K562 (cell line): ENCODE results near the gene BIRC3. TPM values are rescaled to one million over a fixed set of nuclear protein-coding genes. Genes with fewer than 3 reads are reported as not detected.

ENCODE experiments used
- ATAC-seq: fragments of 200-7000 bp; cut with Tn5 transposase; 3 replicates; pipeline ENCODE4 v1.9.1; 2020; ENCODE audit warnings: moderate library complexity
- BruUV-seq: library from RNA; stranded (reverse); fragments of 400-500 nt; replicated peaks from 2 replicates; lab custom pipeline; 2021; lab: Mats Ljungman, UMichigan
- CTCF ChIA-PET: fragments of 300-600 bp; formaldehyde crosslinking; extraction: SDS; loops from one replicate; lab custom pipeline; 2021; ENCODE audit warnings: low intra/inter-chr PET ratio; lab: Yijun Ruan, JAX
- POLR2A ChIA-PET: fragments of 300-600, 350-650 bp; sonication (Branson Sonifier 250); formaldehyde crosslinking; extraction: SDS; loops from one replicate; lab custom pipeline; 2021; ENCODE audit warnings: antibody characterized with exemption, inconsistent platforms; lab: Yijun Ruan, JAX
- DNase-seq, 4 experiments: peaks; one replicate each; pipeline versions ENCODE4 v3.0.0 to v3.0.0-alpha.2; 2011 to 2018; ENCODE audit warnings: low spot score in 3 of 4, mixed read lengths in 3 of 4; ENCODE audit errors: extremely low read depth in 1 of 4
- FAIRE-seq: peaks from 2 replicates; lab custom pipeline; 2011; peaks lifted over from hg19 to GRCh38; lab: Jason Lieb, UNC
- H2AFZ ChIP-seq: 2 replicates; pipeline ENCODE4 v1.6.0; 2011; ENCODE audit warnings: low read depth, low read length, control low read depth, inconsistent platforms
- H3K27ac ChIP-seq: fragments of 200-600 bp; 3 replicates; pipeline ENCODE4 v1.8.0; 2011; ENCODE audit warnings: low read depth, mild to moderate bottlenecking, control low read depth, inconsistent platforms, low read length, moderate library complexity, mixed read lengths; ENCODE audit errors: extremely low read depth
- H3K27me3 ChIP-seq, 2 experiments: fragments of 300-600 bp in 1 of 2; 2 replicates in 1 of 2; 3 replicates in 1 of 2; pipeline versions ENCODE4 v1.6.0 to v1.8.0; 2011; ENCODE audit warnings: inconsistent platforms in 2 of 2, low read length in 2 of 2, mild to moderate bottlenecking in 1 of 2, mixed read lengths in 1 of 2, moderate library complexity in 1 of 2; ENCODE audit not compliant: control insufficient read depth in 2 of 2, insufficient read depth in 2 of 2
- H3K36me3 ChIP-seq: fragments of 300-600 bp; 3 replicates; pipeline ENCODE4 v1.8.0; 2011; ENCODE audit warnings: mild to moderate bottlenecking, low read length, inconsistent platforms; ENCODE audit not compliant: control insufficient read depth, insufficient read depth
- H3K4me1 ChIP-seq, 2 experiments: fragments of 200-600 bp in 1 of 2; replicated peaks in 1 of 2; 2 replicates in 1 of 2; 3 replicates in 1 of 2; pipeline versions ENCODE4 v1.5.1 to v1.8.0; 2011; ENCODE audit warnings: inconsistent platforms in 2 of 2, low read length in 2 of 2, mild to moderate bottlenecking in 1 of 2, mixed read lengths in 1 of 2, moderate library complexity in 1 of 2; ENCODE audit not compliant: control insufficient read depth in 2 of 2, insufficient read depth in 2 of 2
- H3K4me2 ChIP-seq: 2 replicates; pipeline ENCODE4 v1.6.1; 2011; ENCODE audit warnings: low read length, control low read depth, inconsistent platforms, mixed read lengths; ENCODE audit not compliant: insufficient read depth
- H3K4me3 ChIP-seq: fragments of 200-600 bp; sonication (generic), shearing (Covaris generic); 2 replicates; pipeline ENCODE4 v1.5.1; 2016; ENCODE audit warnings: control low read depth, inconsistent platforms
- H3K79me2 ChIP-seq: fragments of 200-600 bp; 3 replicates; pipeline ENCODE4 v1.8.0; 2011; ENCODE audit warnings: low read length, inconsistent platforms; ENCODE audit not compliant: control insufficient read depth, insufficient read depth
- H3K9ac ChIP-seq, 2 experiments: 2 replicates each; pipeline versions ENCODE4 v1.6.0 to v1.6.1; 2011; ENCODE audit warnings: low read depth in 2 of 2, low read length in 2 of 2, control low read depth in 1 of 2, inconsistent platforms in 1 of 2, mild to moderate bottlenecking in 1 of 2, mixed read lengths in 1 of 2; ENCODE audit not compliant: insufficient read depth in 1 of 2
- H3K9me1 ChIP-seq: one replicate; pipeline ENCODE4 v1.6.0; 2011; ENCODE audit warnings: inconsistent platforms, mild to moderate bottlenecking, low read length, moderate library complexity; ENCODE audit not compliant: control insufficient read depth, insufficient read depth
- H3K9me3 ChIP-seq: replicated peaks from 2 replicates; pipeline ENCODE4 v1.5.1; 2011; ENCODE audit warnings: low read depth, low read length, inconsistent platforms; ENCODE audit not compliant: control insufficient read depth, insufficient read depth
- H4K20me1 ChIP-seq: replicated peaks from 2 replicates; pipeline ENCODE4 v1.6.1; 2011; ENCODE audit warnings: low read length, inconsistent platforms, mixed read lengths; ENCODE audit not compliant: control insufficient read depth, insufficient read depth
- CBFA2T2 ChIP-seq: fragments of 450-650 bp; conservative IDR thresholded peaks from 2 replicates; pipeline ENCODE4 v1.6.1; 2017; ENCODE audit warnings: mild to moderate bottlenecking
- CHAMP1 ChIP-seq: fragments of 450-650 bp; IDR thresholded peaks from 2 replicates; pipeline ENCODE4 v1.6.1; 2016; ENCODE audit warnings: mild to moderate bottlenecking
- CHD4 ChIP-seq: fragments of 200-600 bp; sonication (generic); IDR thresholded peaks from 3 replicates; pipeline ENCODE4 v1.6.1; 2012; ENCODE audit warnings: low read depth, mild to moderate bottlenecking, mixed read lengths, low read length, inconsistent platforms; ENCODE audit not compliant: insufficient read depth, insufficient replicate concordance, poor library complexity, severe bottlenecking
- CTBP1 ChIP-seq: fragments of 450-650 bp; IDR thresholded peaks from 2 replicates; pipeline ENCODE4 v1.6.1; 2016; ENCODE audit warnings: borderline replicate concordance
- PCBP2 ChIP-seq: fragments of 200-400 bp; formaldehyde crosslinking; IDR thresholded peaks from 2 replicates; pipeline ENCODE4 v1.6.1; 2018; ENCODE audit warnings: low read length, low read depth, mild to moderate bottlenecking, moderate library complexity; ENCODE audit not compliant: poor library complexity, severe bottlenecking
- RBM34 ChIP-seq: fragments of 200-400 bp; formaldehyde crosslinking; IDR thresholded peaks from 2 replicates; pipeline ENCODE4 v1.6.1; 2018; ENCODE audit warnings: low read length, borderline replicate concordance; ENCODE audit not compliant: insufficient read depth
- RERE ChIP-seq: sonication (generic); formaldehyde crosslinking; IDR thresholded peaks from 2 replicates; pipeline ENCODE4 v1.8.0; 2023; ENCODE audit warnings: missing genetic modification reagents, mild to moderate bottlenecking, borderline replicate concordance
- ZBTB9 ChIP-seq: fragments of 450-650 bp; formaldehyde crosslinking; IDR thresholded peaks from 2 replicates; pipeline ENCODE4 v1.4.0; 2020; ENCODE audit warnings: mild to moderate bottlenecking, moderate library complexity
- ZNF212 ChIP-seq: fragments of 450-650 bp; formaldehyde crosslinking; IDR thresholded peaks from 2 replicates; pipeline ENCODE4 v1.4.0; 2020; ENCODE audit warnings: mild to moderate bottlenecking
- ZNF431 ChIP-seq: sonication (generic); formaldehyde crosslinking; IDR thresholded peaks from 2 replicates; pipeline ENCODE4 v1.8.0; 2022; ENCODE audit warnings: mild to moderate bottlenecking, missing genetic modification reagents
- WGBS: fragments of 100-300 bp; shearing (Covaris generic); methylation state at CpG from one replicate; pipeline ENCODE4 v1.1.6; 2016; ENCODE audit warnings: low coverage, mixed read lengths; ENCODE audit not compliant: insufficient coverage; ENCODE audit errors: missing lambda C conversion rate; 5-methylcytosine and 5-hydroxymethylcytosine counted together
- in situ Hi-C: fragments of 300-500 bp; cut with MboI; formaldehyde crosslinking; loops from 4 replicates; pipeline ENCODE4 v1.15.0; 2018; ENCODE audit warnings: inconsistent platforms, mixed read lengths
- intact Hi-C: fragments of 100-400 bp; cut with micrococcal nuclease; formaldehyde crosslinking; loops from 2 replicates; pipeline ENCODE4 v1.14.2; 2022
- polyA plus RNA-seq, 8 experiments: library from polyadenylated mRNA; depleted of rRNA in 4 of 8; stranded (reverse) in 5 of 8; unstranded in 3 of 8; fragments of >200 nt; fragmentation: Nextera tagmentation in 2 of 8; fragmentation: Illumina TruSeq in 1 of 8; extraction: Ambion mirVana in 2 of 8; extraction: Trizol in 1 of 8; gene quantifications; 2 replicates each; pipeline versions ENCODE4 v1.2.1 to v1.2.3, GENCODE V29; 2011 to 2014; ENCODE audit warnings: inconsistent platforms in 1 of 8, missing spikeins in 1 of 8
- total RNA-seq, 7 experiments: library from RNA; depleted of rRNA in 6 of 7; stranded (reverse); fragments of >200 nt in 6 of 7; fragmentation: Illumina TruSeq in 2 of 7; extraction: Trizol in 2 of 7; gene quantifications; 2 replicates each; pipeline versions ENCODE4 v1.2.1 to v1.2.3, GENCODE V29; 2011 to 2021; ENCODE audit warnings: low replicate concordance in 1 of 7

Gene BIRC3
- total and polyA plus RNA-seq, 9 of the 15 experiments (the other 6 are each of a cell fraction or from before 2014, with no cell fraction given): 0.08 to 0.42 (median 0.18) TPM

GRCh38 chr11:102268083-102268984 is 49.0 kb upstream of the BIRC3 start:
- Histone ChIP-seq H3K9me1 (no peaks in the 10 kb centered on the region), H3K4me2 (peak overlapping the region; percentile 86), H4K20me1 (no peaks in the 10 kb centered on the region), H3K27ac (no peak overlapping the region), H3K4me3 (0 out of 2 replicates have a peak overlapping the region, but pooled peaks have one; percentile 7), H3K36me3 (no peaks in the 10 kb centered on the region), H3K27me3 (peaks cover 2 to 6% of the 10 kb centered on the region in 2 experiments; a peak in 3 of 5 replicates), H3K79me2 (no peaks in the 10 kb centered on the region), H2AFZ (peak overlapping the region; percentile 84), H3K4me1 (peaks cover 10 to 15% of the 10 kb centered on the region in 2 experiments), H3K9ac (peak overlapping the region in 1 of 2 experiments; percentile 87; a peak in 2 of 4 replicates), H3K9me3 (no peaks in the 10 kb centered on the region)
- ChIA-PET POLR2A (interaction anchor here (0.6 to 2.2 kb wide), 7 partner anchors 11 to 224 kb away, joined by 3 to 5 read pairs (median 3); partner anchors contain the start of gene BIRC2), CTCF (no interaction called here)
- FAIRE-seq (peak; percentile 92), DNase-seq (peak; percentile 91 to 98 (median 97)), ATAC-seq (peak; percentile 100)
- intact Hi-C loops: no loop called here
- in situ Hi-C loops: no loop called here
- WGBS: 3% methylated on average over 35 of the region's 39 CpGs
- no TSS peak for BruUV-seq
- TF ChIP-seq CHAMP1: no peak
- peak; percentile 65; the same call in 1 of the 2 replicates for TF ChIP-seq CTBP1
- TF ChIP-seq ZNF431 (CRISPR knock-in tag): no peak
- TF ChIP-seq CHD4: no peak
- no peak for TF ChIP-seq PCBP2
- TF ChIP-seq CBFA2T2: no peak
- TF ChIP-seq RBM34: no peak
- no peak for TF ChIP-seq RERE (CRISPR knock-in tag)
- TF ChIP-seq ZBTB9 (CRISPR knock-in tag): no peak
- no peak for TF ChIP-seq ZNF212
